ENCODE data around the gene OR52W1.

The OR52W1 gene, protein sequence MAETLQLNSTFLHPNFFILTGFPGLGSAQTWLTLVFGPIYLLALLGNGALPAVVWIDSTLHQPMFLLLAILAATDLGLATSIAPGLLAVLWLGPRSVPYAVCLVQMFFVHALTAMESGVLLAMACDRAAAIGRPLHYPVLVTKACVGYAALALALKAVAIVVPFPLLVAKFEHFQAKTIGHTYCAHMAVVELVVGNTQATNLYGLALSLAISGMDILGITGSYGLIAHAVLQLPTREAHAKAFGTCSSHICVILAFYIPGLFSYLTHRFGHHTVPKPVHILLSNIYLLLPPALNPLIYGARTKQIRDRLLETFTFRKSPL

GRCh38 chr11:6199174-6199810, at the start of gene OR52W1:
Gene OR52W1 (plus strand): TSS chr11:6199224. CDS start chr11:6199224, 0 bp downstream.
- no peak for DNase-seq

GRCh38 chr11:6151117-6151516, 47.9 kb upstream of the OR52W1 start:
- no peak for DNase-seq

GRCh38 chr11:6152126-6152525, 46.9 kb upstream of the OR52W1 start:
- no peak for DNase-seq

DNA sequence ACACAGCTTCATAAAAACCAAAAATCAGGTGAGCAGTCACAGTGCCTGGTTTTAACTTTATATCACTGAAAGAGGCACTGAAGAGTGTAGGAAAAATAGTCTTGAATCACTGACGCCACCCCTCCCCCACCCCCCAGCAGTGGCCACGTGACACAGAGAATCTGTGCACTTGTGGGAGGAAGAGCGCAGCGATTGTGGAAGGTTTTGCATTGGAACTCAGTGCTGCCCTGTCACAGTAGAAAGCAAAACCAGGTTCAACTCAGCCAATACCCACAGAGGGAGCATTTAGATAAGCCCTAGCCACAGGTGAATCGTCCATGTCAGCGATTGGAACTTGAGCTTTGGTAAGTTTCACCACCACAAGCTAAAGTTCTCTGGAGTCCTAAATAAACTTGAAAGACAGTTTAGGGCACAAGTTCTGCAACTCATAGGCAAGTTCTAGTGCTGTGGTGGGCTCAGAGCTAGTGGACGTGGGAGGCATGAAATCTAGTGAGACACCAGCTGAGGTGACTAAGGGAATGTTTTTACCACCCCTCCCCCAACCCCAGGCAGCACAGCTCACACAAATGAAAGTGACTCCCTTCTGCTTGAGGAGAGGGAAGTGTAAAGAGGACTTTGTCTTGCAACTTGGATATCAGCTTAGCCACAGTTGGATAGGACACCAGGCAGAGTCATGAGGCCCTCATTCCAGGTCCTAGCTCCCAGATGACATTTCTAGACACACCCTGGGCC, 42.2 kb upstream of the OR52W1 start:
- DNase-seq: no peak

DNA sequence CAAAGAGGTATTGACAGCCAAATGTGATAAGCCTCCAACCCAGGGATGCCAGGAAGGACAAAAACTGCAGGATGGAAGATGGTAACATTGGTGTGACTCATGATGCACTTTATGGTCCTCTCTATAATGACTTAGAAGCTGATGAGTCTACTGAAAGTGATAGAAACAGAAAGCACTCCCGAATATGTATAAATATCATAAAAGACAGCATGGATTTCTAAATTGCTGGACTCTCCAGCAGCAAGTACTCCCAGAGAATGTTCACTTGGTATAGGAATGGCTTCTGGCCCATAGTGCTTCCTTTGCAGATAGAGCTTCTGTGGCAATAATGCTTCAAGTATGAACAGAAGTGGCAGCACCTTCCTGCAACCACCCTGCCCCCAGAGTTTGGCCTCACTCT, 28.8 kb upstream of the OR52W1 start, which contains the start of gene OR52B2:
OR52B2 (minus strand) TSS at position 101 of the 400 bp plus-strand sequence; CDS start at position 101, 0 bp downstream.
- DNase-seq: no peak

DNA sequence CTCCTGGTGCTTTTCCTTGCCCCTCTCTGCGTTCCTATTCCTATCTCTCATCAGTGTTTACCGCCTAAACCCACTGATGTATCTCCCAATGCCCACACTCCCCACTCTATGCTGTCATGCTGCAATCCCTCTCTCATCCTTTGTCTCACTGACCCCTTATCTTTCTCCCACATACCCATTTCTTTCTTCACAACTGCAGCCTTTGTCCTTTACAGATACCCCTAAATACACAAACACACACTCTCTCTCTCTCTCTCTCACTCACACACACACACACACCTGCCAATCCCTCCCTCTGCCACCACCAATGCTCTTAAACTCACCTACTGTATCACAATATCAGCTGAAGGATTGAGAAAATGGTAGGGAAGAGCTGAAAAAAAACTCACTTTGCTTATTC, 23.6 kb upstream of the OR52W1 start:
- no peak for DNase-seq

DNA sequence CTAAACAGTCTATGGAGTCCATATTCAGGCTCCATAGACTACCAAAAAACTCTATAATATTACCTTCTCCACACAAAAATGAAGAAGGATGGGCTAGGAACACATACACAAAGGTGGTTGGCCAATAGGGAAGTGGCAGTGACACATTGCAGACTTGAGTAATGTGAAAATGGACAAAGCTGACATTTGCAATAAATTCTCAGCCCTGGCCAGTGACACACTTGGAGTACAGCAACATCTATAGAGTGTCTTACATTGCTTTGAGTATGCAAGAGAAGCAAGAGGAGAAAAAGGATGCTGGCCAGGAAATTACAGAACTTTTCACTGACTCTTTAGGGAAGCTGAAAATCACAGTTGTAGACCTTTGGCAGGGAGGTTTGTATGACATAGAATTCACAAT, 7.3 kb upstream of the OR52W1 start:
- peak; percentile 53 to 67 for DNase-seq

DNA sequence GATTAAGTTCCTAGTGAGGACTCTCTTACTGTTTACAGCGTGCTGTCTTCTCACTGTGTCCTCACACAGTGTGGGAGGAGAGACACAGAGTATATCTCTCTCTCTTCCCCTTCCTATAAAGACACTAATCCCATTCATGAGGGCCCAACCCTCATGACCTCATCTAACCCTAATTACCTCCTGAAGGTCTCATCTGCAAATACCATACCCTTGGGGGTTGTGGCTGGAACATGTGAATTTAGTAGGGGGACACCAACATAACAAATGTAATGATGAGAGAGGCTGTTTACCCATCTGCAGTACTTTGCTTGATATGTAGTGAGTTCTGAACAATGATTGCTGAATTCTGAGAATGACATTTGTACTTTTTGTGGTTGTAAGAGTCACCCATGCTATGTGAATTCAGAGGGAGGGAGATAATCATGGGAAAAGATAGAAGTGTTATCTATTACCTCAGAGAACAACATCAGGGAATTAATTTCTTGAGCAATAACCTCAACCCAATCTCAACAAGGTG, 4.9 kb upstream of the OR52W1 start:
- no peak for DNase-seq

- no peak for DNase-seq
These were observed 2.6 kb upstream of the OR52W1 start for GRCh38 chr11:6196396-6196795.

GRCh38 chr11:6197466-6198200, 1.4 kb upstream of the OR52W1 start:
- no peak for DNase-seq

DNA sequence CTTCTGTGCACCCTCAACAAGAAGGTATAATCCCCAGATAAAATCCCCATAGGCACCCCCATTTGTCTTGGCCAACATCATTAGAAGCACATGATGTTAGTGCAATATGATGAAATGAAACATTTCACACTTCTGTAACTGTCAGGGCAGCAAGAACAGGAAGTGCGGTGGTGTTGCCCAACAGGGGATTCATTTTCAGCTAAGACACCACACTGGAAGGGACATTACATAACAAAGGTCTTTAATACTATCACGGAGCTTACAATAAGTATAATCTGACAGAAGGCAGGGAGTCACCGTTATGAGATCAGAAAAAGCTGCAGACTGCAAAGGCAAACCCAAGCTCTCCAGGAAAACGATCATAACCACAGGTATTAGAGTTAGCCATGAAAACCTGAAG, 2.0 kb downstream of the OR52W1 start:
- DNase-seq: peak; percentile 97 to 98

GRCh38 chr11:6201481-6201880, 2.5 kb downstream of the OR52W1 start:
- peak; percentile 74 to 80 for DNase-seq

DNA sequence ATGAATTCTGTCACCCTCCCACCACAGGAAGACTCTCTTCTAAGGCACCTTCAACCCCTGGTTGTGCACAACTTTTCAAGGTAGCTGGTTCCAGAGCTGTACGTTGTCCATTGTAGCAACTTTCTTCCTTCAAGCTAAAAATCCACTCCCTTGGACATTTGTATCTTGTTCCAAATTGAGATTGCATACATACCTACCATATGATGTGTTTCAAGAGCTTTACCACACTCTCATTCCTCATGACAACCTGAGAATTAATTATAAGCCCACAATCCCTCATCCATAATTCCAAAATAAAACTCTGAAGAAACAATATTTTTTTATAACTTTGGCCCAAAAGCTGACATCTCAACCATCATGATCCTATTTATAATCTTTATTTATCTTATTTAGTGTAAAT, 3.0 kb downstream of the OR52W1 start:
- no peak for DNase-seq

GRCh38 chr11:6203327-6203726, 4.3 kb downstream of the OR52W1 start:
- DNase-seq: no peak

- peak; percentile 86 to 92 for DNase-seq
These were observed 5.7 kb downstream of the OR52W1 start for GRCh38 chr11:6204706-6205105.

GRCh38 chr11:6205366-6205765, 6.3 kb downstream of the OR52W1 start, which contains the start of gene C11orf42:
Gene C11orf42 (plus strand): TSS chr11:6205557. CDS start chr11:6205616, 59 bp downstream.
- DNase-seq: no peak

- DNase-seq: no peak
These were observed 7.6 kb downstream of the OR52W1 start for GRCh38 chr11:6206456-6207180.

- no peak for DNase-seq
These were observed 10.8 kb downstream of the OR52W1 start for GRCh38 chr11:6209801-6210200.

- no peak for DNase-seq
These were observed 11.4 kb downstream of the OR52W1 start for GRCh38 chr11:6210274-6210955.

DNA sequence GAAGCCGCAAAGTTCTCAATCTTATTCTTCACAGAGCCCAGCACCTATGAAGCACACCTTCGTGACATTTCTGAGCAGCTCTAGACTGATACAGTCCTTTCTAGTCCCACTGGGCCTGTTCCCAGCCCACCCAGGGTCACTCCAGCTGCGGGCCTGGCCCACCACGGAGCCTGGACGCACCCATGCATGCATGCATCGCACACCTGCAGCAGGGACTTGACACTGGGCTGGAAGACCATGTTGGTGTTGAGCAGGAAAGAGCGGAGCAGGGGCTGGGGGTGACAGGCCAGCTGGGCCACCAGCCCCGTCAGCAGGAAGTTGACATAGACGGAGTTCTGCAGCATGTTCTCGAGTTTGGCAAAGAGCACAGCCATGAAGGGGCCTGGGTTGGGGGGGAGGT, 15.5 kb downstream of the OR52W1 start:
- no peak for DNase-seq

DNA sequence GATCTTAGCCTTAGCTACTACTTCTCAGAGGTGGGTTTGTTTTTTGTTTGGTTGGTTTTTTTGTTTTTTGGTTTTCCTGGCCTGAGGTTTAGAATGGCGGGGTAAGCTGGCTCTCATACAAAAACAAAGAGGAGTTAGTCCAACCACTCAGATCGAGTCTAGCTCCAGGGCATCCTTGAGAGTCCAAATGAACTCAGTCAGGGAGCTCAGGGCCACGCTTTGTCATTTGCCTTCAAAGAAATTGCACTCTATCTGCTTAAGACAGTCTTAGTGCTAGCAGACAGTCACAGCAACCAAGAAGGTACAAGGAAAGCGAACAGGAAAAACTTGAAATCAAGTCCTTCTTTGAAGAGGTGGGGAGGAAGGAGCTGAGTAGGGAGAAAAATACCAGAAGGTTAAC, 17.5 kb downstream of the OR52W1 start:
- DNase-seq: no peak
